ENCODE data around the gene TEKT4.

TEKT4 gene

GRCh38 chr2:94880507-94880906, 9.3 kb downstream of the TEKT4 start:
- TF ChIP-seq ZBTB7A (IDR thresholded peaks at IDR 0.05; ENCODE audit: low read depth) (no peak), REST (IDR thresholded peaks at IDR 0.05; ENCODE audit: low read depth) (no peak), YY1 (IDR thresholded peaks at IDR 0.05; ENCODE audit: low read depth) (no peak), MAX (IDR thresholded peaks at IDR 0.05) (no peak)

- no peak for TF ChIP-seq NFIC (IDR thresholded peaks at IDR 0.05)
Measured at GRCh38 chr2:94881070-94881469, 9.8 kb downstream of the TEKT4 start.

GRCh38 chr2:94890234-94890633, 19.0 kb downstream of the TEKT4 start:
- TF ChIP-seq TCF12 (IDR thresholded peaks at IDR 0.05; ENCODE audit: low read depth) (no peak), REST (IDR thresholded peaks at IDR 0.05; ENCODE audit: low read depth) (no peak), TEAD4 (IDR thresholded peaks at IDR 0.05) (no peak), YY1 (IDR thresholded peaks at IDR 0.05; ENCODE audit: low read depth) (no peak), MAX (IDR thresholded peaks at IDR 0.05) (no peak), CREB1 (IDR thresholded peaks at IDR 0.05; ENCODE audit: low read depth) (no peak), EP300 (IDR thresholded peaks at IDR 0.05; ENCODE audit: borderline replicate concordance) (no peak), NFIC (IDR thresholded peaks at IDR 0.05) (no peak), FOXM1 (IDR thresholded peaks at IDR 0.05; ENCODE audit: borderline replicate concordance, low read depth) (no peak), USF1 (IDR thresholded peaks at IDR 0.05) (no peak)

- TF ChIP-seq NFIC (IDR thresholded peaks at IDR 0.05) = peak; percentile 41; the same call in 1 of the 2 replicates
- TF ChIP-seq TCF12 (IDR thresholded peaks at IDR 0.05; ENCODE audit: low read depth) = peak; percentile 52; the same call in 1 of the 2 replicates
- TF ChIP-seq YY1 (IDR thresholded peaks at IDR 0.05; ENCODE audit: low read depth) = peak; percentile 21; the same call in 1 of the 2 replicates
- peak; percentile 55; the same call in 1 of the 2 replicates for TF ChIP-seq EP300 (IDR thresholded peaks at IDR 0.05; ENCODE audit: borderline replicate concordance)
- TF ChIP-seq CEBPB (IDR thresholded peaks at IDR 0.05) = 0 out of 2 replicates have a peak, but pooled peaks have one; percentile 24
- TF ChIP-seq MAX (IDR thresholded peaks at IDR 0.05) = peak; percentile 58
- peak; percentile 73 for TF ChIP-seq TEAD4 (IDR thresholded peaks at IDR 0.05)
Measured at GRCh38 chr2:94906976-94907375, 35.7 kb downstream of the TEKT4 start.

- no peak for TF ChIP-seq ZBTB7A (IDR thresholded peaks at IDR 0.05; ENCODE audit: low read depth)
- no peak for TF ChIP-seq TAF1 (IDR thresholded peaks at IDR 0.05; ENCODE audit: low read depth)
- TF ChIP-seq RAD21 (IDR thresholded peaks at IDR 0.05; ENCODE audit: low read depth) = no peak
- TF ChIP-seq NFIC (IDR thresholded peaks at IDR 0.05) = no peak
- TF ChIP-seq REST (IDR thresholded peaks at IDR 0.05; ENCODE audit: low read depth) = no peak
- TF ChIP-seq TEAD4 (IDR thresholded peaks at IDR 0.05) = no peak
- no peak for TF ChIP-seq CEBPB (IDR thresholded peaks at IDR 0.05)
- no peak for TF ChIP-seq TCF12 (IDR thresholded peaks at IDR 0.05; ENCODE audit: low read depth)
- no peak for TF ChIP-seq EP300 (IDR thresholded peaks at IDR 0.05; ENCODE audit: borderline replicate concordance)
- TF ChIP-seq CREB1 (IDR thresholded peaks at IDR 0.05; ENCODE audit: low read depth) = no peak
- no peak for TF ChIP-seq FOXM1 (IDR thresholded peaks at IDR 0.05; ENCODE audit: borderline replicate concordance, low read depth)
- TF ChIP-seq EGR1 (IDR thresholded peaks at IDR 0.05) = no peak
- TF ChIP-seq USF1 (IDR thresholded peaks at IDR 0.05) = no peak
- TF ChIP-seq MAX (IDR thresholded peaks at IDR 0.05) = no peak
Measured at GRCh38 chr2:94923196-94923595, 52.0 kb downstream of the TEKT4 start.
